Measurements from ENCODE around the gene HDGFL2. TPM values are rescaled to one million over a fixed set of nuclear protein-coding genes. Genes with fewer than 3 reads are reported as not detected.

HDGFL2 gene
- total and polyA plus RNA-seq, 12 donors, result 22.0 to 74.7 (median 35.7) TPM

DNA sequence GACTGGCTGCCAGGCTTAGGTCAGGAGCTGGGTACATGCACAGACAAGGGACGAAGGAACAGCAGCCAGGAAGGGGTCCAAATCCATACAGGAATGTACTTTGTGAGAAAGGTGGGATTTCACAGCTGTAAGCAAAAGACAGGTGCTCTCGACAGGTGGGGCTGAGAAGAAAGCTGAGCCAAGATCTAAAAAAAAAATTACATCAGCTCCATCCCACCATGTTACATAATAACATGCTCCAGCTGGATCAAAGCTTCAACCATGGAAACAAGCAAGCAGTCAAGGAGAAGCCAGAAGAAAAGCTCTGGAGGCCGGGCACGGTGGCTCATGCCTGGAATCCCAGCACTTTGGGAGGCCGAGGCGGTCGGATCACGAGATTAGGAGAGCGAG lies 22.5 kb upstream of the HDGFL2 start:
- peak overlapping the region in 4 of 5 donors; percentile 92 to 95 (median 93) for H3K27ac ChIP-seq
- peaks cover 0 to 89% of the 10 kb centered on the region in 2 donors for H3K36me3 ChIP-seq (replicated peaks in 1 of 2)
- H3K4me1 ChIP-seq (replicated peaks in 1 of 2), result peaks cover 50 to 63% of the 10 kb centered on the region in 2 donors
- no peak for TF ChIP-seq POLR2A (IDR thresholded peaks at IDR 0.05)
- TF ChIP-seq, protein P1, sequence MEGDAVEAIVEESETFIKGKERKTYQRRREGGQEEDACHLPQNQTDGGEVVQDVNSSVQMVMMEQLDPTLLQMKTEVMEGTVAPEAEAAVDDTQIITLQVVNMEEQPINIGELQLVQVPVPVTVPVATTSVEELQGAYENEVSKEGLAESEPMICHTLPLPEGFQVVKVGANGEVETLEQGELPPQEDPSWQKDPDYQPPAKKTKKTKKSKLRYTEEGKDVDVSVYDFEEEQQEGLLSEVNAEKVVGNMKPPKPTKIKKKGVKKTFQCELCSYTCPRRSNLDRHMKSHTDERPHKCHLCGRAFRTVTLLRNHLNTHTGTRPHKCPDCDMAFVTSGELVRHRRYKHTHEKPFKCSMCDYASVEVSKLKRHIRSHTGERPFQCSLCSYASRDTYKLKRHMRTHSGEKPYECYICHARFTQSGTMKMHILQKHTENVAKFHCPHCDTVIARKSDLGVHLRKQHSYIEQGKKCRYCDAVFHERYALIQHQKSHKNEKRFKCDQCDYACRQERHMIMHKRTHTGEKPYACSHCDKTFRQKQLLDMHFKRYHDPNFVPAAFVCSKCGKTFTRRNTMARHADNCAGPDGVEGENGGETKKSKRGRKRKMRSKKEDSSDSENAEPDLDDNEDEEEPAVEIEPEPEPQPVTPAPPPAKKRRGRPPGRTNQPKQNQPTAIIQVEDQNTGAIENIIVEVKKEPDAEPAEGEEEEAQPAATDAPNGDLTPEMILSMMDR (IDR thresholded peaks at IDR 0.05), result no peak
- WGBS, 4 donors, result 80 to 90% (median 88%) methylated on average over 9 of the region's 9 CpGs
- peak in 1 of 7 donors; percentile 43 for DNase-seq
- intact Hi-C loops (cut with DNase I), result loop anchor here in 1 of 2 donors (10.0 kb wide), 1 partner anchor 45 kb away; the partner anchor contains the start of genes CHAF1A and SH3GL1
- H3K4me3 ChIP-seq, result no peak overlapping the region
- no peaks in the 10 kb centered on the region for H3K9me3 ChIP-seq (replicated peaks in 1 of 3)
- H3K27me3 ChIP-seq, result no peaks in the 10 kb centered on the region

DNA sequence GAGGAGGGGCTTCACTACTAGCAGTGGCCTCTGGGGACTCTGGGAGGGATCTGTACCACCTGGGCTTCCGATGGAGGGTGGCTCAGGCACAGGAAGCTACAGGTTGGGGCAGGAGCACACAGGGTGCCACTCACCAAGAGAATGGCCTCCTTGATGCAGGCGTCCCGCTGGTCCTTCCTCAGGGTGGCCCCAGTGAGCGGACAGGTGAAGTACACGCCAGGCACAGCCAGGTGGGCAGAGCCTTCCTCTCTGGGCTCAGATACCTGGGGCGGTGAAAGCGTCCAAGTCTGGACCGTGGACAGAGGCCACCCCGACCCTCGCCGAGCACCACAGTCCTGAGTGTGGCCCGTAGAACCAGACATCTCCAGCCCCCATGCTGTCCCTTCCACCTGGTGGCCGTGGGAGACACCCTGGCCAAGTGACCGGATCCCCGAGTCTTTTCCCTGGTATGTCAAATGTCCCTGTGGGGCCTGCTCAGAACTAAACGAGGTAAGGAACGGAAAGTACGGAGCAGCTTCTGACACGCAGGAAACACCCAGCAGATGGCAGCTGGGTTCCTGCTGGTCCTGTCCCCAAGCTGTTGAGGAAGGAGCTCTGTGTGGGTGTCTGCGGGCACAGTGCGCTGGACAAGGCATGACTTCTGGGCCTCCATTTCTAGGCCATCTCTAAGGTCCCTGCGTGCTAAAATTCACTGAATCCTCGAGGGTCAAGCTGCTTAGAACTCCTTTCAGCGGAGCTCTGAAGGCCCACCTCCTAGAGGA lies 19.7 kb upstream of the HDGFL2 start:
- H3K4me3 ChIP-seq, result no peak overlapping the region
- no peaks in the 10 kb centered on the region for H3K9me3 ChIP-seq (replicated peaks in 1 of 3)
- 87 to 91% (median 88%) methylated on average over 19 to 24 of the region's 24 CpGs for WGBS, 4 donors
- intact Hi-C loops (cut with DNase I), result loop anchor here in 1 of 2 donors (10.0 kb wide), 1 partner anchor 48 kb away; the partner anchor contains the start of genes CHAF1A and SH3GL1
- no peak for TF ChIP-seq POLR2A (IDR thresholded peaks at IDR 0.05)
- TF ChIP-seq, protein P1 (IDR thresholded peaks at IDR 0.05), result no peak
- peaks cover 0 to 62% of the 10 kb centered on the region in 2 donors for H3K36me3 ChIP-seq (replicated peaks in 1 of 2)
- peaks cover 55 to 56% of the 10 kb centered on the region in 2 donors for H3K4me1 ChIP-seq (replicated peaks in 1 of 2)
- H3K27me3 ChIP-seq, result no peaks in the 10 kb centered on the region
- no peak for DNase-seq
- H3K27ac ChIP-seq, result peak overlapping the region in 3 of 5 donors; percentile 88 to 95 (median 93)

DNA sequence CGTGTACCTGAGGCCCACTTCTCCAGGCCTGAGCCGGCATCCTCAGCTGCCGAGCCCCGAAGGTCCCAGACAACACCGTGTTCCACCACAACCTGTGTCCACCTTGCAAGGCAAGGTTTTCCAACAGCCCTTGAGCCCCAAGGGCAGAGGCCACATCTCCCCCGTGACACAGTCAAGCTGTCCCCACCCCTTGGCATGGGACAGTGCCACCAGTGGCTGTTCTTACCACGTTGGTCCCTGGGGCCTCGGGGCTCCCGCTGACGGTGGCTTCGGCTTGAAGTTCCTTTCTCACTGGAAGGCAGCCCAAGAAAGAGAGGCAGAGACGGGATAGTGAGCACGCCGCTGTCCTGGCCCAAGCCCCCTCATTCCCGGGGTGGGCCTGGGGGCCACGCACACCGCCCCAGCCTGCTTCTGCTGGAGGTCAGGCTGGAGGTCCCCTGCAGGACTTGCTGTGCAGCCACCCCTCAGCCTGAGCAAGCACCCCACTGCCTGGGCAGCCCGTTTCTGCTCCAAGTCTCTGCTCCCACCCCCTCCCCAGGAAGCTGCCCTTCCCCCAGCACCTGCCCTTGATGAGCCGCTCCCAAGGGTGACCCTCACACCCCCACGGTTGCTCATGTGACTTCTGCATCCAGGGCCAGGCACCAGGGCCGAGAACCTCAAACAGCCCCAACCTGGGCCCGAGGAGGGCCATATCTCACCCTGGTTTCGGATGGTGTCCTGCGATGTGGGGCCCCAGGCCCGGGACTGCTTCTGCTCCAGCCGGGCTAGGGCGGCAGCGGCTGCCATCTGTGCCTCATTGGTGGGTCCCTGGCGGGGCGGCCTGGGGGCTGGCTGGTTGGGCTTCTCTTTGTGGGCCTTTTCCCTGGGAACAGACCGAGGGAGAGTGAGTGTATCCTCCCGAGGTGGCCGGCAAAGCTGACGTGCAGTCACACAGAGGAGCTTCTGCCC lies 18.6 kb upstream of the HDGFL2 start:
- peaks cover 44 to 49% of the 10 kb centered on the region in 2 donors for H3K4me1 ChIP-seq (replicated peaks in 1 of 2)
- WGBS, 4 donors, result 47 to 74% (median 53%) methylated on average over 20 to 34 of the region's 34 CpGs
- no peaks in the 10 kb centered on the region for H3K9me3 ChIP-seq (replicated peaks in 1 of 3)
- intact Hi-C loops (cut with DNase I), result loop anchor here in 1 of 2 donors (10.0 kb wide), 1 partner anchor 49 kb away; the partner anchor contains the start of genes CHAF1A and SH3GL1
- H3K4me3 ChIP-seq, result no peak overlapping the region
- peak in 4 of 7 donors; percentile 59 to 71 (median 70) for DNase-seq
- TF ChIP-seq, protein P1 (IDR thresholded peaks at IDR 0.05), result no peak
- peak in 1 of 2 donors; percentile 13 for TF ChIP-seq POLR2A (IDR thresholded peaks at IDR 0.05)
- H3K27me3 ChIP-seq, result no peaks in the 10 kb centered on the region
- peak overlapping the region in 4 of 5 donors; percentile 9 to 95 (median 90) for H3K27ac ChIP-seq
- H3K36me3 ChIP-seq (replicated peaks in 1 of 2), result peaks cover 0 to 51% of the 10 kb centered on the region in 2 donors

Data from adrenal gland (tissue), 12 donors.